OCI-LY7 (cell line): Measurements from ENCODE around the gene SEPTIN12. TPM values are rescaled to one million over a fixed set of nuclear protein-coding genes. Genes with fewer than 3 reads are reported as not detected.

ENCODE experiments used
- BruUV-seq: library from RNA; stranded (reverse); fragments of 400-500 nt; replicated peaks from 2 replicates; lab custom pipeline; 2021; lab: Mats Ljungman, UMichigan
- CTCF ChIA-PET: fragments of 300-600 bp; sonication (Branson Sonifier 250); formaldehyde crosslinking; loops from one replicate; lab custom pipeline; 2022; ENCODE audit warnings: antibody characterized with exemption; ENCODE audit not compliant: unreplicated experiment; lab: Charles Lee
- POLR2A ChIA-PET: fragments of 300-600 bp; sonication (Branson Sonifier 250); formaldehyde crosslinking; loops from one replicate; lab custom pipeline; 2022; ENCODE audit warnings: antibody characterized with exemption; lab: Charles Lee
- DNase-seq: peaks from one replicate; pipeline ENCODE4 v3.0.0-alpha.2; 2015; ENCODE audit warnings: low spot score
- H2AFZ ChIP-seq: fragments of 200-600 bp; sonication (generic), shearing (Covaris generic); 2 replicates; pipeline ENCODE4 v1.6.1; 2014; ENCODE audit warnings: mild to moderate bottlenecking, antibody characterized with exemption, low read length, moderate library complexity
- H3K27ac ChIP-seq: fragments of 200-600 bp; sonication (generic); 2 replicates; pipeline ENCODE4 v1.5.1; 2014; ENCODE audit warnings: mixed run types, low read depth, mild to moderate bottlenecking, moderate library complexity, low read length, inconsistent platforms; ENCODE audit not compliant: poor library complexity, severe bottlenecking
- H3K36me3 ChIP-seq: fragments of 200-600 bp; sonication (generic); 2 replicates; pipeline ENCODE4 v1.6.1; 2014; ENCODE audit warnings: mild to moderate bottlenecking, antibody characterized with exemption, low read length, moderate library complexity, mixed read lengths; ENCODE audit not compliant: insufficient read depth
- H3K4me1 ChIP-seq: fragments of 200-600 bp; sonication (generic); 2 replicates; pipeline ENCODE4 v1.5.1; 2014; ENCODE audit warnings: mild to moderate bottlenecking, low read length; ENCODE audit not compliant: insufficient read depth, poor library complexity, severe bottlenecking
- H3K4me2 ChIP-seq: fragments of 200-600 bp; sonication (generic); 2 replicates; pipeline ENCODE4 v1.6.1; 2014; ENCODE audit warnings: mild to moderate bottlenecking, low read length
- H3K4me3 ChIP-seq: fragments of 200-600 bp; sonication (generic); 2 replicates; pipeline ENCODE4 v1.5.1; 2014; ENCODE audit warnings: mild to moderate bottlenecking, low read depth, low read length; ENCODE audit not compliant: poor library complexity, severe bottlenecking
- H3K79me2 ChIP-seq: fragments of 200-600 bp; sonication (generic); 2 replicates; pipeline ENCODE4 v1.6.1; 2016; ENCODE audit warnings: low read depth, mild to moderate bottlenecking, low read length, moderate library complexity, mixed read lengths; ENCODE audit not compliant: insufficient read depth
- H3K9me2 ChIP-seq: fragments of 200-600 bp; sonication (generic); 2 replicates; pipeline ENCODE4 v1.6.1; 2016; ENCODE audit warnings: mild to moderate bottlenecking, low read length, mixed read lengths; ENCODE audit not compliant: insufficient read depth
- H3K9me3 ChIP-seq: fragments of 200-600 bp; sonication (generic); 2 replicates; pipeline ENCODE4 v1.6.1; 2014; ENCODE audit warnings: mild to moderate bottlenecking, mixed run types, low read length, mixed read lengths
- H4K20me1 ChIP-seq: fragments of 200-600 bp; sonication (generic); 2 replicates; pipeline ENCODE4 v1.6.1; 2014; ENCODE audit warnings: mild to moderate bottlenecking, antibody characterized with exemption, low read length, moderate library complexity, mixed read lengths; ENCODE audit not compliant: insufficient read depth
- EZH2phosphoT487 ChIP-seq: fragments of 200-600 bp; sonication (generic); IDR thresholded peaks from 2 replicates; pipeline ENCODE4 v1.6.1; 2018; ENCODE audit warnings: low read depth, borderline replicate concordance, mild to moderate bottlenecking, mixed run types, antibody characterized with exemption, low read length, moderate library complexity, mixed read lengths
- intact Hi-C: fragments of 100-400 bp; cut with micrococcal nuclease; formaldehyde crosslinking; loops from one replicate; pipeline ENCODE4 v1.10.0; 2022; ENCODE audit not compliant: unreplicated experiment
- total RNA-seq, 2 experiments: library from RNA; depleted of rRNA in 1 of 2; stranded (reverse); fragments of >200 nt in 1 of 2; shearing (Covaris generic) in 1 of 2; gene quantifications; 2 replicates each; pipeline ENCODE4 v1.2.3, GENCODE V29; 2014 to 2022
- TF ChIP-seq, protein P1 (sequence below): fragments of 200-600 bp; sonication (generic); conservative IDR thresholded peaks from 2 replicates; pipeline ENCODE4 v1.5.1; 2014; ENCODE audit warnings: mild to moderate bottlenecking, antibody characterized with exemption, low read length, moderate library complexity, mixed read lengths

SEPTIN12 gene
- total RNA-seq, 2 experiments from 2014 or later, result not detected

GRCh38 chr16:4795828-4796572 is 7.9 kb upstream of the SEPTIN12 start:
- intact Hi-C loops, result no loop called here

GRCh38 chr16:4795181-4795827 is 7.2 kb upstream of the SEPTIN12 start, which contains the start of gene SMIM22:
Gene SMIM22, plus strand, starts transcription at chr16:4795369. Its CDS starts 366 bp downstream, at chr16:4795735.
- Histone ChIP-seq H3K4me1 (no peaks in the 10 kb centered on the region), H3K9me2 (no peaks in the 10 kb centered on the region), H4K20me1 (no peaks in the 10 kb centered on the region), H3K27ac (no peak within 1 kb of the TSS), H3K79me2 (no peaks in the 10 kb centered on the region), H3K9me3 (no peaks in the 10 kb centered on the region), H3K36me3 (no peaks in the 10 kb centered on the region), H3K4me2 (no peak within 1 kb of the TSS), H2AFZ (no peak within 1 kb of the TSS), H3K4me3 (no peak within 1 kb of the TSS)
- POLR2A ChIA-PET, result interaction anchor here (0.5 kb wide), 1 partner anchor 36 kb away, joined by 3 read pairs; no protein-coding TSS in a partner anchor
- DNase-seq, result no peak
- no peak for TF ChIP-seq EZH2phosphoT487
- TF ChIP-seq, protein P1, sequence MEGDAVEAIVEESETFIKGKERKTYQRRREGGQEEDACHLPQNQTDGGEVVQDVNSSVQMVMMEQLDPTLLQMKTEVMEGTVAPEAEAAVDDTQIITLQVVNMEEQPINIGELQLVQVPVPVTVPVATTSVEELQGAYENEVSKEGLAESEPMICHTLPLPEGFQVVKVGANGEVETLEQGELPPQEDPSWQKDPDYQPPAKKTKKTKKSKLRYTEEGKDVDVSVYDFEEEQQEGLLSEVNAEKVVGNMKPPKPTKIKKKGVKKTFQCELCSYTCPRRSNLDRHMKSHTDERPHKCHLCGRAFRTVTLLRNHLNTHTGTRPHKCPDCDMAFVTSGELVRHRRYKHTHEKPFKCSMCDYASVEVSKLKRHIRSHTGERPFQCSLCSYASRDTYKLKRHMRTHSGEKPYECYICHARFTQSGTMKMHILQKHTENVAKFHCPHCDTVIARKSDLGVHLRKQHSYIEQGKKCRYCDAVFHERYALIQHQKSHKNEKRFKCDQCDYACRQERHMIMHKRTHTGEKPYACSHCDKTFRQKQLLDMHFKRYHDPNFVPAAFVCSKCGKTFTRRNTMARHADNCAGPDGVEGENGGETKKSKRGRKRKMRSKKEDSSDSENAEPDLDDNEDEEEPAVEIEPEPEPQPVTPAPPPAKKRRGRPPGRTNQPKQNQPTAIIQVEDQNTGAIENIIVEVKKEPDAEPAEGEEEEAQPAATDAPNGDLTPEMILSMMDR, result no peak
- CTCF ChIA-PET, result no interaction called here
- intact Hi-C loops, result no loop called here
- BruUV-seq, result no TSS peak

More at GRCh38 chr16:4795828-4796572, 7.9 kb upstream of the SEPTIN12 start:
- Histone ChIP-seq H4K20me1 (no peaks in the 10 kb centered on the region), H3K9me3 (no peaks in the 10 kb centered on the region), H3K27ac (no peak overlapping the region), H3K4me1 (peaks cover 5% of the 10 kb centered on the region), H3K4me3 (no peak overlapping the region), H3K36me3 (no peaks in the 10 kb centered on the region), H3K79me2 (no peaks in the 10 kb centered on the region), H2AFZ (no peak overlapping the region), H3K9me2 (no peaks in the 10 kb centered on the region), H3K4me2 (no peak overlapping the region)
- BruUV-seq, result no TSS peak
- no peak for DNase-seq
- TF ChIP-seq, protein P1, result no peak
- CTCF ChIA-PET, result no interaction called here
- POLR2A ChIA-PET, result no interaction called here
